Mesangial cell (primary cell): ENCODE results near the gene DISC1. TPM values are rescaled to one million over a fixed set of nuclear protein-coding genes. Genes with fewer than 3 reads are reported as not detected.

Source experiments
- total RNA-seq: library from RNA; depleted of rRNA; stranded (reverse); fragments of >200 nt; gene quantifications from 2 replicates; pipeline ENCODE4 v1.2.3, GENCODE V29; 2015

Gene DISC1
- 2.1 and 4.7 TPM in 2 replicates for total RNA-seq

DNA sequence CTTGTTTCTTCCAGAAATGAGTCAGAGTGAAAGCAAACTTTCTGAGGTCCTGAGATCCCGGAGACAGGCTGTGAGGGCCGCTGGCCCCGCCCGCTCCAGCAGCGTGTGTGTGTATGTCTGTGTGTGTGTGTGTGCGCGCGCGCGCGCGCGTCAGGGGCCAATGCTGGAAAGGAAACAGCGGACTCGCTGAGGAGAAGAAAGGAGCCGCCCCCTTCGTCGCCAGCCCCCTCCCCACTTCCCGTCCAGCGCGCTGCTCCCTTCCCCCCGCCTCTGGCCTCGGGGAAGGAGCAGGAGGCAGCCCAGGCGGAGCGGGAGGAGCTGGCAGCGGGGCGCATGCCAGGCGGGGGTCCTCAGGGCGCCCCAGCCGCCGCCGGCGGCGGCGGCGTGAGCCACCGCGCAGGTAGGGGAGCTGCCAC, at the start of gene DISC1:
DISC1 (plus strand) TSS at position 256 of the 416 bp plus-strand sequence; CDS start at position 334, 78 bp downstream.

Other genes with a start within 250 kb of the DISC1 start
- gene EGLN1, start 204.5 kb upstream of the DISC1 start, total RNA-seq: 23.1 and 24.3 TPM in 2 replicates
- 12.3 and 12.9 TPM in 2 replicates for gene TSNAX, start 98.1 kb upstream of the DISC1 start, total RNA-seq